NK-92 (cell line): ENCODE results near the gene PLCL2.
"Not testable (repeated sequence)": the region's sequence is repeated elsewhere in the genome, so short reads cannot be mapped to it uniquely, and the experiment has no call there.

ENCODE experiments used
- DNase-seq: peaks from one replicate; lab custom pipeline; 2025; ENCODE audit not compliant: unreplicated experiment; lab: John Stamatoyannopoulos, UW

PLCL2 gene

GRCh38 chr3:17110660-17111396 is 226.1 kb downstream of the PLCL2 start:
- no peak for DNase-seq

GRCh38 chr3:17111586-17111985 is 226.8 kb downstream of the PLCL2 start:
- DNase-seq = no peak

GRCh38 chr3:17115186-17115585 is 230.4 kb downstream of the PLCL2 start:
- no peak for DNase-seq

GRCh38 chr3:17116007-17116600 is 231.3 kb downstream of the PLCL2 start:
- no peak for DNase-seq

GRCh38 chr3:17118771-17119170 is 234.0 kb downstream of the PLCL2 start:
- no peak for DNase-seq

- no peak for DNase-seq
These were observed 234.7 kb downstream of the PLCL2 start for GRCh38 chr3:17119201-17120072.

GRCh38 chr3:17120115-17120514 is 235.4 kb downstream of the PLCL2 start:
- DNase-seq = no peak

GRCh38 chr3:17121336-17121735 is 236.6 kb downstream of the PLCL2 start:
- DNase-seq = no peak

- DNase-seq = no peak
These were observed 238.0 kb downstream of the PLCL2 start for GRCh38 chr3:17122758-17123157.

GRCh38 chr3:17125738-17126442 is 241.1 kb downstream of the PLCL2 start:
- DNase-seq = no peak

GRCh38 chr3:17128671-17129070 is 243.9 kb downstream of the PLCL2 start:
- DNase-seq = not testable (repeated sequence)

GRCh38 chr3:17129556-17129955 is 244.8 kb downstream of the PLCL2 start:
- no peak for DNase-seq

- DNase-seq = no peak
These were observed 246.2 kb downstream of the PLCL2 start for GRCh38 chr3:17130956-17131355.

GRCh38 chr3:17132286-17133115 is 247.7 kb downstream of the PLCL2 start:
- no peak for DNase-seq

- no peak for DNase-seq
These were observed 249.1 kb downstream of the PLCL2 start for GRCh38 chr3:17133632-17134545.

- no peak for DNase-seq
These were observed 250.9 kb downstream of the PLCL2 start for GRCh38 chr3:17135696-17136095.

GRCh38 chr3:17136136-17136721 is 251.5 kb downstream of the PLCL2 start:
- no peak for DNase-seq

- DNase-seq = no peak
These were observed 252.6 kb downstream of the PLCL2 start for GRCh38 chr3:17137321-17137826.
